Stimulated activated CD8-positive, alpha-beta memory T cell treated with anti-CD3 and anti-CD28 coated beads, Interleukin-12 subunit alpha, Interleukin-12 subunit beta, amount 100 ng/mL, for 4 hours (primary cell): ENCODE measurements around the gene TSGA10.
"Not testable (repeated sequence)": the region's sequence is repeated elsewhere in the genome, so short reads cannot be mapped to it uniquely, and the experiment has no call there.

Experiments
- DNase-seq: peaks from one replicate; pipeline ENCODE4 v3.0.0-alpha.2; 2020; ENCODE audit warnings: low read depth

The TSGA10 gene

GRCh38 chr2:99153921-99154604, 679 bp downstream of the TSGA10 start:
- DNase-seq, result no peak

- DNase-seq, result no peak
Observed at GRCh38 chr2:99152199-99152895, 2.4 kb downstream of the TSGA10 start.

GRCh38 chr2:99150706-99151105, 4.0 kb downstream of the TSGA10 start:
- no peak for DNase-seq

- peak; percentile 97 for DNase-seq
Observed at GRCh38 chr2:99141110-99142108, 13.3 kb downstream of the TSGA10 start, which contains the start of gene C2orf15. TSS of gene C2orf15 (plus strand) at chr2:99141707. CDS start at chr2:99150559, 8,852 bp downstream.

- DNase-seq, result no peak
Observed at GRCh38 chr2:99140860-99141109, 14.0 kb downstream of the TSGA10 start.

- DNase-seq, result no peak
Observed at GRCh38 chr2:99140056-99140859, 14.5 kb downstream of the TSGA10 start.

- no peak for DNase-seq
Observed at GRCh38 chr2:99139003-99139402, 15.7 kb downstream of the TSGA10 start.

GRCh38 chr2:99135044-99135556, 19.6 kb downstream of the TSGA10 start:
- DNase-seq, result not testable (repeated sequence)

- no peak for DNase-seq
Observed at GRCh38 chr2:99127981-99128380, 26.8 kb downstream of the TSGA10 start.

GRCh38 chr2:99112617-99113016, 42.1 kb downstream of the TSGA10 start:
- DNase-seq, result no peak

- DNase-seq, result no peak
Observed at GRCh38 chr2:99111945-99112344, 42.8 kb downstream of the TSGA10 start.

GRCh38 chr2:99111236-99111635, 43.5 kb downstream of the TSGA10 start:
- no peak for DNase-seq

GRCh38 chr2:99106913-99107312, 47.8 kb downstream of the TSGA10 start:
- DNase-seq, result no peak

- no peak for DNase-seq
Observed at GRCh38 chr2:99104006-99104405, 50.7 kb downstream of the TSGA10 start.

GRCh38 chr2:99101697-99102096, 53.0 kb downstream of the TSGA10 start:
- no peak for DNase-seq

- no peak for DNase-seq
Observed at GRCh38 chr2:99096728-99097127, 58.0 kb downstream of the TSGA10 start.

GRCh38 chr2:99088017-99088416, 66.7 kb downstream of the TSGA10 start:
- DNase-seq, result no peak

- DNase-seq, result no peak
Observed at GRCh38 chr2:99086385-99086784, 68.4 kb downstream of the TSGA10 start.

- no peak for DNase-seq
Observed at GRCh38 chr2:99085421-99085820, 69.3 kb downstream of the TSGA10 start.

- no peak for DNase-seq
Observed at GRCh38 chr2:99084256-99084655, 70.5 kb downstream of the TSGA10 start.

GRCh38 chr2:99081891-99082290, 72.9 kb downstream of the TSGA10 start:
- no peak for DNase-seq

GRCh38 chr2:99079226-99079625, 75.5 kb downstream of the TSGA10 start:
- no peak for DNase-seq
